Fibroblast of lung (primary cell): ENCODE results near the gene HSD3B7. TPM values are rescaled to one million over a fixed set of nuclear protein-coding genes. Genes with fewer than 3 reads are reported as not detected.
A peak's percentile ranks its signal among the peaks of the same experiment; 100 is the strongest.

ENCODE experiments used
- DNase-seq, 2 donors: peaks; one replicate each; pipeline versions ENCODE4 v3.0.0 to v3.0.0-alpha.2; 2010; ENCODE audit warnings: low read depth in 2 of 2
- H2AFZ ChIP-seq: 2 replicates; pipeline ENCODE4 v1.5.1; 2012; ENCODE audit warnings: low read length, control low read depth, inconsistent platforms
- H3K27ac ChIP-seq: 2 replicates; pipeline ENCODE4 v1.5.1; 2011; ENCODE audit warnings: low read length, control low read depth; ENCODE audit not compliant: insufficient read depth
- H3K27me3 ChIP-seq: 2 replicates; pipeline ENCODE4 v1.5.1; 2011; ENCODE audit warnings: mild to moderate bottlenecking, low read length; ENCODE audit not compliant: control insufficient read depth, insufficient read depth
- H3K36me3 ChIP-seq: 2 replicates; pipeline ENCODE4 v1.5.1; 2011; ENCODE audit warnings: low read length; ENCODE audit not compliant: control insufficient read depth, insufficient read depth
- H3K4me1 ChIP-seq: 2 replicates; pipeline ENCODE4 v1.5.1; 2011; ENCODE audit warnings: low read length; ENCODE audit not compliant: control insufficient read depth, insufficient read depth; ENCODE audit errors: extremely low read depth
- H3K4me2 ChIP-seq: 2 replicates; pipeline ENCODE4 v1.5.1; 2011; ENCODE audit warnings: low read length, control low read depth; ENCODE audit not compliant: insufficient read depth; ENCODE audit errors: extremely low read depth
- H3K4me3 ChIP-seq, 4 experiments: fragments of 200-600 bp in 1 of 4; sonication (generic) in 1 of 4; replicated peaks in 1 of 4; 2 replicates each; pipeline ENCODE4 v1.5.1; 2011 to 2016; ENCODE audit warnings: low read length in 4 of 4, low read depth in 3 of 4, mild to moderate bottlenecking in 3 of 4, control low read depth in 2 of 4, inconsistent platforms in 1 of 4, mixed read lengths in 1 of 4; ENCODE audit not compliant: insufficient read depth in 1 of 4; ENCODE audit errors: control extremely low read depth in 1 of 4
- H3K79me2 ChIP-seq: 2 replicates; pipeline ENCODE4 v1.5.1; 2012; ENCODE audit warnings: mild to moderate bottlenecking, low read length, inconsistent platforms; ENCODE audit not compliant: control insufficient read depth, insufficient read depth
- H3K9ac ChIP-seq: 2 replicates; pipeline ENCODE4 v1.5.1; 2011; ENCODE audit warnings: mild to moderate bottlenecking, low read length, control low read depth; ENCODE audit not compliant: insufficient read depth
- H3K9me3 ChIP-seq: 2 replicates; pipeline ENCODE4 v1.5.1; 2012; ENCODE audit warnings: low read depth, low read length; ENCODE audit not compliant: control insufficient read depth, insufficient read depth
- H4K20me1 ChIP-seq: 2 replicates; pipeline ENCODE4 v1.5.1; 2011; ENCODE audit warnings: low read length; ENCODE audit not compliant: control insufficient read depth, insufficient read depth; ENCODE audit errors: extremely low read depth
- EZH2 ChIP-seq: IDR thresholded peaks from 2 replicates; pipeline ENCODE4 v1.5.1; 2012; ENCODE audit warnings: low read length, control low read depth, mild to moderate bottlenecking; ENCODE audit errors: missing control alignments
- polyA plus RNA-seq, 2 donors: library from polyadenylated mRNA; depleted of rRNA in 1 of 2; stranded (reverse) in 1 of 2; unstranded in 1 of 2; fragments of >200 nt; gene quantifications; 2 replicates each; pipeline ENCODE4 v1.2.1, GENCODE V29; 2011 to 2012; ENCODE audit warnings: missing spikeins in 1 of 2
- total RNA-seq: library from RNA; depleted of rRNA; stranded (reverse); fragments of >200 nt; gene quantifications from 2 replicates; pipeline ENCODE4 v1.2.1, GENCODE V29; 2014
- TF ChIP-seq, protein P1 (sequence below), 2 donors: IDR thresholded peaks in 1 of 2; conservative IDR thresholded peaks in 1 of 2; 1 replicate in 1 of 2; 2 replicates in 1 of 2; pipeline ENCODE4 v1.5.1; 2011 to 2012; ENCODE audit warnings: low read length in 2 of 2, control low read depth in 1 of 2, inconsistent platforms in 1 of 2, low read depth in 1 of 2, mild to moderate bottlenecking in 1 of 2

HSD3B7 gene
- total and polyA plus RNA-seq, 2 donors (not counting 1 experiment from before 2014, with no cell fraction given), result 13.2 to 47.9 TPM

DNA sequence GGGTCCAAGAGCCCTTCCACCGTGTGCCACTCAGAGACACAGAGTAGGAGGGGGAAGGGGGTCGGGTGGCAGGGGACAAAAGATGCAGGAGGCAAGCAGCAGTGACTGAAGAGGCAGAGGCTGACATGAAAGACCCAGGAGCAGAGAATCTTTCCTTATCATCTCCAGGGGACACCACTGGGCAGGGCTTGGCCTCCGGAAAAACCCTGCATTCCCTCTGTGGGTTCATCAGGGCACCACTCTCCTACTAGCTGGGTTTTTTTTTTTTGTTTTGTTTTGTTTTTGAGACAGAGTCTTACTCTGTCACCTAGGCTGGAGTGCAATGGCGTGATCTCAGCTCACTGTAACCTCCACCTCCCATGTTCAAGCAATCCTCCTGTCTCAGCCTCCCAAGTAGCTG lies 46.3 kb downstream of the HSD3B7 start:
- Histone ChIP-seq H3K79me2 (peaks cover 12% of the 10 kb centered on the region), H3K9me3 (no peaks in the 10 kb centered on the region), H3K4me2 (no peak overlapping the region), H2AFZ (no peak overlapping the region), H4K20me1 (peaks cover 1% of the 10 kb centered on the region), H3K4me1 (peaks cover 2% of the 10 kb centered on the region), H3K4me3 (no peak overlapping the region), H3K36me3 (peaks cover 7% of the 10 kb centered on the region), H3K27ac (no peak overlapping the region), H3K27me3 (no peaks in the 10 kb centered on the region), H3K9ac (no peak overlapping the region)
- no peak for DNase-seq
- TF ChIP-seq, protein P1, sequence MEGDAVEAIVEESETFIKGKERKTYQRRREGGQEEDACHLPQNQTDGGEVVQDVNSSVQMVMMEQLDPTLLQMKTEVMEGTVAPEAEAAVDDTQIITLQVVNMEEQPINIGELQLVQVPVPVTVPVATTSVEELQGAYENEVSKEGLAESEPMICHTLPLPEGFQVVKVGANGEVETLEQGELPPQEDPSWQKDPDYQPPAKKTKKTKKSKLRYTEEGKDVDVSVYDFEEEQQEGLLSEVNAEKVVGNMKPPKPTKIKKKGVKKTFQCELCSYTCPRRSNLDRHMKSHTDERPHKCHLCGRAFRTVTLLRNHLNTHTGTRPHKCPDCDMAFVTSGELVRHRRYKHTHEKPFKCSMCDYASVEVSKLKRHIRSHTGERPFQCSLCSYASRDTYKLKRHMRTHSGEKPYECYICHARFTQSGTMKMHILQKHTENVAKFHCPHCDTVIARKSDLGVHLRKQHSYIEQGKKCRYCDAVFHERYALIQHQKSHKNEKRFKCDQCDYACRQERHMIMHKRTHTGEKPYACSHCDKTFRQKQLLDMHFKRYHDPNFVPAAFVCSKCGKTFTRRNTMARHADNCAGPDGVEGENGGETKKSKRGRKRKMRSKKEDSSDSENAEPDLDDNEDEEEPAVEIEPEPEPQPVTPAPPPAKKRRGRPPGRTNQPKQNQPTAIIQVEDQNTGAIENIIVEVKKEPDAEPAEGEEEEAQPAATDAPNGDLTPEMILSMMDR (conservative IDR thresholded peaks at IDR 0.05 in 1 of 2, IDR thresholded peaks at IDR 0.05 in 1 of 2; ENCODE audit: low read depth in 1 of 2, low read length in 2 of 2), result no peak
- TF ChIP-seq EZH2, result no peak

DNA sequence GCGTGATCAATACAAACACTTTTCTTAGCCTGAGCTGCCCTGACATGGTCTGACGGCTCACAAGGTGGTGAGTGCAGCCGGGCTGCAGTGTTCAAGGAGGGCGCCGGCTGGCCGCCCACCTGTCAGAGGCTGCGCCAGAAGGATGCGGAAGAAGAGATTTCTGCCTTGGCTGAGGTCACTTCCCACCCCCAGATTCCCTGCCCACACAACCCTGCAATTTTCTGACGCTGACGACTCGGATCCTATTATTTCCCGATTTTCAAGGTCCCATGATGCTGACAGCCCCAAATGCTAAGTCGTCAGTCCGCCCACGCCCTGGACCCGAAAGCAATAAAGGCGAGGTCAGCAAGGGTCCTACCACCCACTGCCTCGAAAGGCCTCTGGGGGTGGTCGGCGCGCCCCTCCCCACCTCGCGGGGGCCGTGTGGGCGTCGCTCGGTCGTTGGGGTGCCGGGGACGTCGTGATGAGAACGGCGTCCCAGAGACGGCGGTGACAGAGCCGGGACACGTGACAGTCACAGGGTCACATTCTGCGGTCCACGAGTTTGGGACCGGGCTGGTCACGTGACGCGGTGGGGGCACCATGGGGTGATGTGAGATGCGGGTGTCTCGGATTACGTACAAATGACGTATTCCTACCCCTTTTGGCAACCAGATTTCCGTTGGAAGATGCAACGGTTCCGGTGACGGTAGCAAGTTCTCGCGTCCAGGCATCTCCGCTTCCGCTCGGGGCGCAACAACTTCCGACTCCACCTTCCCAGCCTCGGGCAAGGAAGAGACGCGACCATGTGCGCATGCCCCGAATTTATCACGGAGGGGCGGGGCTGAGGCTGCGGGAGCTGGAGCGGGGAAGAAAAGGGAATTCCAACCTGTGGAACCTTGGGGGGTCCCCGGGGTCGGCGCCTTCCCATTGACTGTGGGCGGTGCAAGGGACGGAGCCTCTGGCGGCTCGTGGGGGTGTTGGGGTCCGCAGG lies 48.0 kb downstream of the HSD3B7 start, which contains the start of gene STX4:
Gene STX4 (plus strand): TSS at position 823 of the 973 bp plus-strand sequence. CDS start 248 bp downstream, outside the sequence.
- Histone ChIP-seq H3K4me2 (peak within 1 kb of the TSS; percentile 97), H3K4me1 (peaks cover 2% of the 10 kb centered on the region), H2AFZ (peak within 1 kb of the TSS; percentile 75), H3K9ac (peak within 1 kb of the TSS; percentile 95), H3K9me3 (no peaks in the 10 kb centered on the region), H3K27ac (peak within 1 kb of the TSS; percentile 97), H3K4me3 (peak within 1 kb of the TSS; percentile 85 to 100 (median 100)), H3K36me3 (peaks cover 11% of the 10 kb centered on the region), H3K27me3 (no peaks in the 10 kb centered on the region), H3K79me2 (peaks cover 12% of the 10 kb centered on the region), H4K20me1 (peaks cover 2% of the 10 kb centered on the region)
- no peak for TF ChIP-seq EZH2
- TF ChIP-seq, protein P1 (conservative IDR thresholded peaks at IDR 0.05 in 1 of 2, IDR thresholded peaks at IDR 0.05 in 1 of 2; ENCODE audit: low read depth in 1 of 2, low read length in 2 of 2), result no peak
- DNase-seq, result peak; percentile 97 to 99

DNA sequence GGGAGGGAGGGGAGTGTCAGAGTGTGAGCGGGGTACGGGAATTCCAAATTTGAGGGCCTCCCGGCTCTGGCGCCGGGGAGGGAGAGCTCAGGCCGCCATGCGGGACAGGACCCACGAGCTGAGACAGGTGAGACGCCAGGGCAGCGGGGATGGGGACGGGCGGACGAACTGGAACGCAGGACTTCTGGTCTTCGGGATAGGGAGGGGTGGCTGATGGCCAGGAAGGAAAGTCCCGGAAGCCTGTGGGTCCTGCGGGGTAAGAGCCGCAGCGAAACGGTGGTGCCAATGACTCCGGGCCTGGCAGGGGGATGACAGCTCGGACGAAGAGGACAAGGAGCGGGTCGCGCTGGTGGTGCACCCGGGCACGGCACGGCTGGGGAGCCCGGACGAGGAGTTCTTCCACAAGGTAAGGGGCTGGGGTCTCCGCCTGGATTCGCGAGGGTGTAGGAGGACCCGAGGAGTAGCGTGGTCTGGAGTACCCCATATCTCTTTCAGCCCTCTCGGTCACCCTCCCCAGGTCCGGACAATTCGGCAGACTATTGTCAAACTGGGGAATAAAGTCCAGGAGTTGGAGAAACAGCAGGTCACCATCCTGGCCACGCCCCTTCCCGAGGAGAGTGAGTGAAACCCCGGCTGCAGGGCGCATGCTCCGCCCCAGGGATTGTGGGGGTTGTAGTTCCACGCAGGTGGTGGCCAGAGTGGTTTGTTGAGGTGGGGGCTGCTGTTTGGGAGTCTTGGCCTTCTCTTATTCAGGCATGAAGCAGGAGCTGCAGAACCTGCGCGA lies 48.9 kb downstream of the HSD3B7 start:
- H3K4me3 ChIP-seq, result peak overlapping the region; percentile 85 to 100 (median 100)
- peak overlapping the region; percentile 85 for H3K9ac ChIP-seq
- H3K27ac ChIP-seq, result peak overlapping the region; percentile 97

More for the DNA sequence above, 48.9 kb downstream of the HSD3B7 start:
- no peaks in the 10 kb centered on the region for H3K27me3 ChIP-seq
- H3K79me2 ChIP-seq, result peaks cover 12% of the 10 kb centered on the region
- H2AFZ ChIP-seq, result peak overlapping the region; percentile 75
- H3K36me3 ChIP-seq, result peaks cover 13% of the 10 kb centered on the region
- H3K4me2 ChIP-seq, result peak overlapping the region; percentile 88
- peak; percentile 63 to 78 for DNase-seq
- no peaks in the 10 kb centered on the region for H3K9me3 ChIP-seq
- peaks cover 2% of the 10 kb centered on the region for H4K20me1 ChIP-seq
- H3K4me1 ChIP-seq, result peaks cover 2% of the 10 kb centered on the region
- no peak for TF ChIP-seq EZH2
